Measurements from ENCODE around the gene EEF1A1.

DNA sequence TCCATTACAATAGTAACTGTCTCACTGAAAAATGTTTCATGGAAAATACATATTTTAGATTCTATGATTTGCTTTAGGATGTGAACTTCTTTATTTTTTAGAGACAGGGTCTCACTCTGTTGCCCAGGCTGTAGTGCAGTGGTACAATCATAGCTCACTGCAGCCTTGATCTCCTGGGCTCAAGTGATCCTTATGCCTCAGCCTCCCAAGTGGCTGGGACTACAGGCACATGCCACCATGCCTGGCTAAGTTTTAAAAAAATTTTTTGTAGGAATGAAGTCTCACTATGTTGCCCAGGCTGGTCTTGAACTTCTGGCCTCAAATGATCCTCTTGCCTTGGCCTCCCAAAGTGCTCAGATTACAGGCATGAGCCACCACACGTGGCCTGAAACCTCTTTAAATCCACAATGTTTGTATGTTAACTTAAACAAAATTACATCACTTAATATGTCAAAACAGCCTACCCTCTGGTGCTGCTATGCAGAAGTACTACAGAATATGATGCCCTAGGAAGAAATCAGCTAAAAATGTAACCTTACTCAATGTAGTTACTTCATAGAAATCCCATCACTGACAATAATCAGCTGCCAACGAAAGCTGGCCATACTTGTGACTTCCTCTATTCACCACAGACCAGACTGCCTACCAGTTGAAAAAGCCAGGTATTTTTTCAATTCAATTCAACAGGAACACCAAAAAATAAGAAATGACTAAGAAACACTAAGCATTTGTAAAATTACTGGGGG, 17.6 kb downstream of the EEF1A1 start:
- no peak for TF ChIP-seq POLR2AphosphoS5 (IDR thresholded peaks at IDR 0.05; ENCODE audit: low read depth, low read length)
- TF ChIP-seq TAF1 (IDR thresholded peaks at IDR 0.05; ENCODE audit: borderline replicate concordance, insufficient read depth, low read length), result no peak

All from PFSK-1 (cell line).